ENCODE measurements around the gene PHF1. TPM values are rescaled to one million over a fixed set of nuclear protein-coding genes. Genes with fewer than 3 reads are reported as not detected.

Gene PHF1
- total and polyA plus RNA-seq, 4 experiments from 2014 or later, result 61.2 to 220 (median 151) TPM

GRCh38 chr6:33431880-33432541, 21.2 kb downstream of the PHF1 start:
- H3K4me1 ChIP-seq (ENCODE audit: insufficient read depth, low read length), result peaks cover 47% of the 10 kb centered on the region
- H3K27ac ChIP-seq (ENCODE audit: low read depth, low read length), result peak overlapping the region; percentile 76
- Mint-ChIP-seq H3K27me3 (no peaks in the 10 kb centered on the region), H3K36me3 (peaks cover 18 to 39% of the 10 kb centered on the region in 2 donors), H3K4me3 (peak overlapping the region in 5 of 8 donors; percentile 17 to 68 (median 37)), H3K4me1 (peaks cover 45 to 58% (median 53%) of the 10 kb centered on the region in 4 donors), H3K27ac (peak overlapping the region in 6 of 7 donors; percentile 46 to 93 (median 76)), H3K9me3 (peaks cover 0 to 2% (median 0%) of the 10 kb centered on the region in 8 donors)
- H3K4me3 ChIP-seq (ENCODE audit: low read length in 2 of 2), result no peak overlapping the region
- intact Hi-C loops (cut with micrococcal nuclease), result loop anchor here (1.0 kb wide), 1 partner anchor 22 kb away; the partner anchor contains the start of gene ZBTB9
- CTCF ChIA-PET (ENCODE audit: partially characterized antibody), result no interaction called here
- H3K36me3 ChIP-seq (ENCODE audit: insufficient read depth, low read length), result peaks cover 18% of the 10 kb centered on the region
- no peak for DNase-seq
- H3K9me3 ChIP-seq (ENCODE audit: control insufficient read depth in 1 of 2, low read length in 2 of 2), result no peaks in the 10 kb centered on the region
- H3K27me3 ChIP-seq (ENCODE audit: insufficient read depth, low read length), result no peaks in the 10 kb centered on the region
- POLR2A ChIA-PET (ENCODE audit: partially characterized antibody), result interaction anchor here (1.3 to 4.7 kb wide), 7 partner anchors 9 to 224 kb away, joined by 4 to 65 read pairs (median 6); partner anchors contain the start of genes BAK1, CUTA, RING1 and ZBTB9

DNA sequence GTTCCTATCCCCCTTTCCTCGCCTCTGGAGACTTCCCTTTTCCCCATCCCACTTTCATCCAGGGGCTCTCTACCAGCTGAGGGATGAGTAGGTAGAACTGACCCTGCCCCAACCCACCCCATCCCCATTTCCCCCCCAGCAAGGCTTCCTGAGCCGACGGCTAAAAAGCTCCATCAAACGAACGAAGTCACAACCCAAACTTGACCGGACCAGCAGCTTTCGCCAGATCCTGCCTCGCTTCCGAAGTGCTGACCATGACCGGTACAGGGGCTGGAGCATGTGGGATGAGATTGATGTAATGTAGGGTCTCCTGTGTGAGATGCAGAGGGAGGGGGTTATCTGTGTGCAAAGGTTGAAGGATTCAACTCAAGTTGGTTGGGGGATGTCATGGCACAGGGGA, 21.7 kb downstream of the PHF1 start:
- Mint-ChIP-seq H3K27me3 (no peaks in the 10 kb centered on the region), H3K27ac (peak overlapping the region; percentile 57 to 93 (median 83)), H3K9me3 (no peaks in the 10 kb centered on the region), H3K4me3 (peak overlapping the region in 7 of 8 donors; percentile 20 to 75 (median 48)), H3K36me3 (peaks cover 21 to 41% of the 10 kb centered on the region in 2 donors), H3K4me1 (peaks cover 41 to 53% (median 48%) of the 10 kb centered on the region in 4 donors)
- peaks cover 42% of the 10 kb centered on the region for H3K4me1 ChIP-seq (ENCODE audit: insufficient read depth, low read length)
- H3K9me3 ChIP-seq (ENCODE audit: control insufficient read depth in 1 of 2, low read length in 2 of 2), result no peaks in the 10 kb centered on the region
- no peak overlapping the region for H3K4me3 ChIP-seq (ENCODE audit: low read length in 2 of 2)
- no peaks in the 10 kb centered on the region for H3K27me3 ChIP-seq (ENCODE audit: insufficient read depth, low read length)
- intact Hi-C loops (cut with micrococcal nuclease), result no loop called here
- H3K27ac ChIP-seq (ENCODE audit: low read depth, low read length), result no peak overlapping the region
- H3K36me3 ChIP-seq (ENCODE audit: insufficient read depth, low read length), result peaks cover 24% of the 10 kb centered on the region
- ChIA-PET CTCF (ENCODE audit: partially characterized antibody) (no interaction called here), POLR2A (ENCODE audit: partially characterized antibody) (interaction anchor here (1.6 to 4.7 kb wide), 3 partner anchors 14 to 88 kb away, joined by 4 to 65 read pairs (median 28); partner anchors contain the start of genes CUTA and ZBTB9)
- DNase-seq, result no peak

DNA sequence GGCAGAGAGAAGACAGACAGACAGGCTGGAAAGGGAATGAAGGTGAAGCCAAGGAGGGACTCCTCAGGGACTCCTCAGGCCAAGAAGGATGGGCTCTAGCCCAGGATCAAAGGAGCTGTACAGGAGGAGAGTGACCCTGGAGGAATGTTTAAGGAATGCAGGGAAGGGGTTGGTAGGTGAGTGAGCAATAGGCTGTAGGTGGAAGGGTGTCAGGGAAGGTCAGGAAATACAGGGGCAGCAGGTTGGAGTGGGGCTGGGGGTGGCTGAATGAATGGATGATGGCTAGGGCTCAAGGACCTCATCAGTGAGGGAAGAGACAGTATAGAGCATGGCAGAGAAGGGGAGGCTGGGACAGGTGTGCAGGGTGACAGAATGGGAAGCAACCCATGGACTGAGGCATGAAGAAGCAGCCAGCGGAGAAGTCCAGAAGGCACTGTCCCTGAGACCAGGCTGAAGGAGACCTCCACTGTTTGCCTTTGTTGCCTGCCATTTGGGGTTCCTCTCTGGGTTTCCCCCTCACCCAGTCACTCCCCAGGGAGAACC, 22.3 kb downstream of the PHF1 start:
- H3K9me3 Mint-ChIP-seq, result no peaks in the 10 kb centered on the region
- peak overlapping the region; percentile 70 to 89 (median 83) for H3K27ac Mint-ChIP-seq
- Histone ChIP-seq H3K9me3 (ENCODE audit: control insufficient read depth in 1 of 2, low read length in 2 of 2) (no peaks in the 10 kb centered on the region), H3K4me1 (ENCODE audit: insufficient read depth, low read length) (peaks cover 42% of the 10 kb centered on the region), H3K27ac (ENCODE audit: low read depth, low read length) (no peak overlapping the region), H3K27me3 (ENCODE audit: insufficient read depth, low read length) (no peaks in the 10 kb centered on the region), H3K36me3 (ENCODE audit: insufficient read depth, low read length) (peaks cover 26% of the 10 kb centered on the region), H3K4me3 (ENCODE audit: low read length in 2 of 2) (no peak overlapping the region)
- DNase-seq, result no peak
- no peaks in the 10 kb centered on the region for H3K27me3 Mint-ChIP-seq
- ChIA-PET CTCF (ENCODE audit: partially characterized antibody) (no interaction called here), POLR2A (ENCODE audit: partially characterized antibody) (interaction anchor here (1.6 to 4.7 kb wide), 2 partner anchors 15 to 21 kb away, joined by 4 to 65 read pairs; partner anchors contain the start of genes CUTA and ZBTB9)
- intact Hi-C loops (cut with micrococcal nuclease), result no loop called here
- peaks cover 23 to 43% of the 10 kb centered on the region in 2 donors for H3K36me3 Mint-ChIP-seq
- peak overlapping the region in 6 of 8 donors; percentile 11 to 75 (median 52) for H3K4me3 Mint-ChIP-seq
- peaks cover 41 to 52% (median 47%) of the 10 kb centered on the region in 4 donors for H3K4me1 Mint-ChIP-seq

GRCh38 chr6:33433544-33434191, 22.9 kb downstream of the PHF1 start:
- Mint-ChIP-seq H3K36me3 (peaks cover 29 to 46% of the 10 kb centered on the region in 2 donors), H3K9me3 (no peaks in the 10 kb centered on the region), H3K4me1 (peaks cover 36 to 47% (median 41%) of the 10 kb centered on the region in 4 donors), H3K4me3 (no peak overlapping the region), H3K27ac (peak overlapping the region in 5 of 7 donors; percentile 2 to 82 (median 21)), H3K27me3 (no peaks in the 10 kb centered on the region)
- Histone ChIP-seq H3K36me3 (ENCODE audit: insufficient read depth, low read length) (peaks cover 32% of the 10 kb centered on the region), H3K27me3 (ENCODE audit: insufficient read depth, low read length) (no peaks in the 10 kb centered on the region), H3K4me3 (ENCODE audit: low read length in 2 of 2) (no peak overlapping the region), H3K27ac (ENCODE audit: low read depth, low read length) (no peak overlapping the region), H3K9me3 (ENCODE audit: control insufficient read depth in 1 of 2, low read length in 2 of 2) (no peaks in the 10 kb centered on the region), H3K4me1 (ENCODE audit: insufficient read depth, low read length) (peaks cover 37% of the 10 kb centered on the region)
- intact Hi-C loops (cut with micrococcal nuclease), result no loop called here
- DNase-seq, result no peak
- CTCF ChIA-PET (ENCODE audit: partially characterized antibody), result no interaction called here
- POLR2A ChIA-PET (ENCODE audit: partially characterized antibody), result interaction anchor here (1.6 kb wide), 2 partner anchors 15 to 20 kb away, joined by 4 to 5 read pairs; partner anchors contain the start of genes CUTA and ZBTB9

DNA sequence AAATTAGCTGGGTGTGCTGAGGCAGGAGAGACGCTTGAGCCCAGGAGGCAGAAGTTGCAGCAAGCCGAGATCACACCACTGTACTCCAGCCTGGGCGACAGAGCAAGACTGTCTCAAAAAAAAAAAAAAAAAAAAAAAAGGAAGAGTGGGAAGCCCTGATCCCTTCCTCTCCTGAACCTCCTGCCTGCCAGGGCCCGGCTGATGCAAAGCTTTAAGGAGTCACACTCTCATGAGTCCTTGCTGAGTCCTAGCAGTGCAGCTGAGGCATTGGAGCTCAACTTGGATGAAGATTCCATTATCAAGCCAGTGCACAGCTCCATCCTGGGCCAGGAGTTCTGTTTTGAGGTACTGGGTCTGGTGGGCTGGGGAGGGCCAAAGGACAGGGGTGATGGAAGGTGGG, 24.1 kb downstream of the PHF1 start:
- peaks cover 34 to 57% of the 10 kb centered on the region in 2 donors for H3K36me3 Mint-ChIP-seq
- Histone ChIP-seq H3K27ac (ENCODE audit: low read depth, low read length) (no peak overlapping the region), H3K4me1 (ENCODE audit: insufficient read depth, low read length) (peaks cover 24% of the 10 kb centered on the region), H3K4me3 (ENCODE audit: low read length in 2 of 2) (no peak overlapping the region), H3K36me3 (ENCODE audit: insufficient read depth, low read length) (peaks cover 36% of the 10 kb centered on the region), H3K27me3 (ENCODE audit: insufficient read depth, low read length) (no peaks in the 10 kb centered on the region), H3K9me3 (ENCODE audit: control insufficient read depth in 1 of 2, low read length in 2 of 2) (no peaks in the 10 kb centered on the region)
- H3K9me3 Mint-ChIP-seq, result peaks cover 0 to 2% (median 0%) of the 10 kb centered on the region in 8 donors
- ChIA-PET POLR2A (ENCODE audit: partially characterized antibody) (interaction anchor here (0.5 to 1.6 kb wide), 2 partner anchors 19 to 90 kb away, joined by 3 to 5 read pairs; partner anchors contain the start of gene ZBTB9), CTCF (ENCODE audit: partially characterized antibody) (no interaction called here)
- H3K4me3 Mint-ChIP-seq, result no peak overlapping the region
- intact Hi-C loops (cut with micrococcal nuclease), result no loop called here
- peaks cover 23 to 38% (median 29%) of the 10 kb centered on the region in 4 donors for H3K4me1 Mint-ChIP-seq
- no peaks in the 10 kb centered on the region for H3K27me3 Mint-ChIP-seq
- DNase-seq, result no peak
- H3K27ac Mint-ChIP-seq, result peak overlapping the region in 3 of 7 donors; percentile 32 to 84 (median 80)

GRCh38 chr6:33437666-33438065, 26.9 kb downstream of the PHF1 start:
- H3K9me3 ChIP-seq (ENCODE audit: control insufficient read depth in 1 of 2, low read length in 2 of 2), result no peaks in the 10 kb centered on the region
- H3K27me3 ChIP-seq (ENCODE audit: insufficient read depth, low read length), result no peaks in the 10 kb centered on the region
- no peak overlapping the region for H3K4me3 ChIP-seq (ENCODE audit: low read length in 2 of 2)
- Mint-ChIP-seq H3K36me3 (peaks cover 47 to 76% of the 10 kb centered on the region in 2 donors), H3K9me3 (peaks cover 0 to 2% (median 0%) of the 10 kb centered on the region in 8 donors), H3K4me1 (peaks cover 6 to 13% (median 8%) of the 10 kb centered on the region in 4 donors), H3K27me3 (no peaks in the 10 kb centered on the region), H3K4me3 (no peak overlapping the region), H3K27ac (no peak overlapping the region)
- DNase-seq, result no peak
- ChIA-PET CTCF (ENCODE audit: partially characterized antibody) (no interaction called here), POLR2A (ENCODE audit: partially characterized antibody) (interaction anchor here (1.0 kb wide), 1 partner anchor 16 kb away, joined by 3 read pairs; the partner anchor contains the start of gene ZBTB9)
- intact Hi-C loops (cut with micrococcal nuclease), result no loop called here
- no peak overlapping the region for H3K27ac ChIP-seq (ENCODE audit: low read depth, low read length)
- peaks cover 57% of the 10 kb centered on the region for H3K36me3 ChIP-seq (ENCODE audit: insufficient read depth, low read length)
- H3K4me1 ChIP-seq (ENCODE audit: insufficient read depth, low read length), result no peaks in the 10 kb centered on the region
